Type B pancreatic cell (in vitro differentiated cells): ENCODE measurements around the gene TENM3. TPM values are rescaled to one million over a fixed set of nuclear protein-coding genes. Genes with fewer than 3 reads are reported as not detected.

Experiments
- DNase-seq: peaks from one replicate; pipeline ENCODE4 v3.0.0; 2021; ENCODE audit warnings: mixed read lengths; ENCODE audit not compliant: unreplicated experiment; ENCODE audit errors: extremely low spot score
- H3K27ac Mint-ChIP-seq: 2 replicates; pipeline ENCODE4 v1.8.0; 2021; ENCODE audit warnings: mild to moderate bottlenecking, mixed read lengths
- H3K27me3 Mint-ChIP-seq: 2 replicates; pipeline ENCODE4 v1.8.0; 2021; ENCODE audit warnings: mixed read lengths
- H3K36me3 Mint-ChIP-seq: 2 replicates; pipeline ENCODE4 v1.8.0; 2021; ENCODE audit warnings: mixed read lengths
- H3K4me1 Mint-ChIP-seq: one replicate; pipeline ENCODE4 v1.8.0; 2021; ENCODE audit warnings: mixed read lengths; ENCODE audit not compliant: unreplicated experiment
- H3K4me3 Mint-ChIP-seq: 2 replicates; pipeline ENCODE4 v1.8.0; 2021; ENCODE audit warnings: mild to moderate bottlenecking, mixed read lengths
- H3K9me3 Mint-ChIP-seq: 2 replicates; pipeline ENCODE4 v1.8.0; 2021; ENCODE audit warnings: mixed read lengths
- CTCF ChIP-seq: fragments of 200-600 bp; sonication (generic); conservative IDR thresholded peaks from 2 replicates; pipeline ENCODE4 v1.5.0; 2021; ENCODE audit warnings: antibody characterized with exemption, mild to moderate bottlenecking
- total RNA-seq: library from RNA; stranded (reverse); gene quantifications from 2 replicates; pipeline ENCODE4 v1.2.1, GENCODE V29; 2021; ENCODE audit warnings: low replicate concordance

Gene TENM3
- total RNA-seq, 1 donor from 2014 or later: 73.5 TPM

- TF ChIP-seq CTCF: no peak
- peaks cover 3% of the 10 kb centered on the region for H3K36me3 Mint-ChIP-seq
- H3K4me1 Mint-ChIP-seq: peaks cover 4% of the 10 kb centered on the region
- H3K27me3 Mint-ChIP-seq: no peaks in the 10 kb centered on the region
- H3K27ac Mint-ChIP-seq: no peak overlapping the region
- no peak overlapping the region for H3K4me3 Mint-ChIP-seq
- H3K9me3 Mint-ChIP-seq: no peaks in the 10 kb centered on the region
- DNase-seq: no peak
Observed at GRCh38 chr4:182699201-182699600, 456.0 kb downstream of the TENM3 start.

- no peak overlapping the region for H3K27ac Mint-ChIP-seq
- no peak overlapping the region for H3K4me3 Mint-ChIP-seq
- peaks cover 4% of the 10 kb centered on the region for H3K4me1 Mint-ChIP-seq
- peaks cover 3% of the 10 kb centered on the region for H3K36me3 Mint-ChIP-seq
- H3K27me3 Mint-ChIP-seq: no peaks in the 10 kb centered on the region
- H3K9me3 Mint-ChIP-seq: no peaks in the 10 kb centered on the region
- DNase-seq: no peak
- TF ChIP-seq CTCF: no peak
Observed at GRCh38 chr4:182699795-182700194, 456.6 kb downstream of the TENM3 start.

GRCh38 chr4:182700362-182701160 is 457.4 kb downstream of the TENM3 start:
- Mint-ChIP-seq H3K27ac (no peak overlapping the region), H3K9me3 (no peaks in the 10 kb centered on the region)
- TF ChIP-seq CTCF: no peak

GRCh38 chr4:182704077-182704476 is 460.9 kb downstream of the TENM3 start:
- TF ChIP-seq CTCF: no peak
- Mint-ChIP-seq H3K36me3 (peaks cover 16% of the 10 kb centered on the region), H3K9me3 (no peaks in the 10 kb centered on the region), H3K27ac (no peak overlapping the region), H3K4me1 (no peaks in the 10 kb centered on the region), H3K4me3 (no peak overlapping the region), H3K27me3 (no peaks in the 10 kb centered on the region)
- DNase-seq: no peak

More at GRCh38 chr4:182700362-182701160, 457.4 kb downstream of the TENM3 start:
- H3K4me3 Mint-ChIP-seq: no peak overlapping the region
- no peak for DNase-seq
- H3K27me3 Mint-ChIP-seq: no peaks in the 10 kb centered on the region
- peaks cover 7% of the 10 kb centered on the region for H3K36me3 Mint-ChIP-seq
- H3K4me1 Mint-ChIP-seq: peaks cover 4% of the 10 kb centered on the region

GRCh38 chr4:182704948-182705347 is 461.7 kb downstream of the TENM3 start:
- Mint-ChIP-seq H3K4me3 (no peak overlapping the region), H3K36me3 (peaks cover 16% of the 10 kb centered on the region), H3K27ac (no peak overlapping the region), H3K9me3 (no peaks in the 10 kb centered on the region), H3K27me3 (no peaks in the 10 kb centered on the region), H3K4me1 (no peaks in the 10 kb centered on the region)
- DNase-seq: no peak
- no peak for TF ChIP-seq CTCF
